ENCODE measurements around the gene ERBB4. TPM values are rescaled to one million over a fixed set of nuclear protein-coding genes. Genes with fewer than 3 reads are reported as not detected.

ERBB4 gene
- total RNA-seq, 2 experiments from 2014 or later = not detected

GRCh38 chr2:212441821-212442220 lies 96.8 kb downstream of the ERBB4 start:
- Histone ChIP-seq H3K36me3 (ENCODE audit: insufficient read depth, low read length) (no peaks in the 10 kb centered on the region), H3K4me1 (ENCODE audit: insufficient read depth, low read length) (no peaks in the 10 kb centered on the region), H3K9me3 (ENCODE audit: control insufficient read depth in 1 of 2, insufficient read depth in 1 of 2, low read length in 2 of 2) (peaks cover 0 to 3% of the 10 kb centered on the region in 2 experiments), H3K27ac (ENCODE audit: low read depth in 1 of 2, low read length in 2 of 2) (no peak overlapping the region), H3K4me3 (ENCODE audit: low read length) (no peak overlapping the region), H3K27me3 (ENCODE audit: control insufficient read depth in 1 of 2, insufficient read depth in 2 of 2, low read length in 2 of 2) (no peaks in the 10 kb centered on the region)
- no peaks in the 10 kb centered on the region for H3K4me1 Mint-ChIP-seq (ENCODE audit: low read depth)
- ChIA-PET CTCF (no interaction called here), POLR2A (no interaction called here)
- ATAC-seq (ENCODE audit: poor library complexity) (no peak), DNase-seq (no peak)
- intact Hi-C loops (cut with DNase I, micrococcal nuclease) = no loop called here
- H3K27ac Mint-ChIP-seq = no peak overlapping the region
- no peaks in the 10 kb centered on the region for H3K36me3 Mint-ChIP-seq (ENCODE audit: low read depth)
- no peak overlapping the region for H3K4me3 Mint-ChIP-seq
- H3K9me3 Mint-ChIP-seq = peaks cover 7% of the 10 kb centered on the region
- H3K27me3 Mint-ChIP-seq = no peaks in the 10 kb centered on the region
- TF ChIP-seq CTCF (IDR thresholded peaks at IDR 0.05) = no peak

GRCh38 chr2:212441141-212441540 lies 97.5 kb downstream of the ERBB4 start:
- H3K9me3 Mint-ChIP-seq = peaks cover 7% of the 10 kb centered on the region
- DNase-seq (no peak), ATAC-seq (ENCODE audit: poor library complexity) (no peak)
- ChIA-PET POLR2A (no interaction called here), CTCF (no interaction called here)
- H3K4me3 Mint-ChIP-seq = no peak overlapping the region
- no peaks in the 10 kb centered on the region for H3K4me1 ChIP-seq (ENCODE audit: insufficient read depth, low read length)
- H3K27me3 Mint-ChIP-seq = no peaks in the 10 kb centered on the region
- H3K4me3 ChIP-seq (ENCODE audit: low read length) = no peak overlapping the region
- TF ChIP-seq CTCF (IDR thresholded peaks at IDR 0.05) = no peak
- H3K27me3 ChIP-seq (ENCODE audit: control insufficient read depth in 1 of 2, insufficient read depth in 2 of 2, low read length in 2 of 2) = no peaks in the 10 kb centered on the region
- no peak overlapping the region for H3K27ac ChIP-seq (ENCODE audit: low read depth in 1 of 2, low read length in 2 of 2)
- H3K27ac Mint-ChIP-seq = no peak overlapping the region
- no peaks in the 10 kb centered on the region for H3K36me3 ChIP-seq (ENCODE audit: insufficient read depth, low read length)
- intact Hi-C loops (cut with DNase I, micrococcal nuclease) = no loop called here
- no peaks in the 10 kb centered on the region for H3K36me3 Mint-ChIP-seq (ENCODE audit: low read depth)
- no peaks in the 10 kb centered on the region for H3K4me1 Mint-ChIP-seq (ENCODE audit: low read depth)
- H3K9me3 ChIP-seq (ENCODE audit: control insufficient read depth in 1 of 2, insufficient read depth in 1 of 2, low read length in 2 of 2) = peaks cover 0 to 3% of the 10 kb centered on the region in 2 experiments

- no peak overlapping the region for H3K27ac ChIP-seq (ENCODE audit: low read depth in 1 of 2, low read length in 2 of 2)
- no peak for TF ChIP-seq CTCF (IDR thresholded peaks at IDR 0.05)
- Mint-ChIP-seq H3K36me3 (ENCODE audit: low read depth) (no peaks in the 10 kb centered on the region), H3K4me3 (no peak overlapping the region), H3K4me1 (ENCODE audit: low read depth) (no peaks in the 10 kb centered on the region), H3K27me3 (no peaks in the 10 kb centered on the region), H3K9me3 (peaks cover 4% of the 10 kb centered on the region), H3K27ac (no peak overlapping the region)
- H3K9me3 ChIP-seq (ENCODE audit: control insufficient read depth in 1 of 2, insufficient read depth in 1 of 2, low read length in 2 of 2) = no peaks in the 10 kb centered on the region
- DNase-seq (no peak), ATAC-seq (ENCODE audit: poor library complexity) (no peak)
- ChIA-PET POLR2A (no interaction called here), CTCF (interaction anchor here (1.8 kb wide), 1 partner anchor 9 kb away, joined by 3 read pairs; no protein-coding TSS in a partner anchor)
- H3K27me3 ChIP-seq (ENCODE audit: control insufficient read depth in 1 of 2, insufficient read depth in 2 of 2, low read length in 2 of 2) = no peaks in the 10 kb centered on the region
- no peaks in the 10 kb centered on the region for H3K36me3 ChIP-seq (ENCODE audit: insufficient read depth, low read length)
- H3K4me1 ChIP-seq (ENCODE audit: insufficient read depth, low read length) = no peaks in the 10 kb centered on the region
- no peak overlapping the region for H3K4me3 ChIP-seq (ENCODE audit: low read length)
- intact Hi-C loops (cut with DNase I, micrococcal nuclease) = no loop called here
These were observed 109.7 kb downstream of the ERBB4 start for GRCh38 chr2:212428681-212429478.

Data from CD4-positive, alpha-beta T cell (primary cell).